MCF 10A (cell line): ENCODE results near the gene GLUL. TPM values are rescaled to one million over a fixed set of nuclear protein-coding genes. Genes with fewer than 3 reads are reported as not detected.

Experiments used
- total RNA-seq: library from RNA; stranded (reverse); gene quantifications from 2 replicates; pipeline ENCODE4 v1.2.3, GENCODE V29; 2022

The GLUL gene
- total RNA-seq, 1 experiment from 2014 or later: 437 TPM

Other genes with a start within 250 kb of the GLUL start
- gene TEDDM1, start 8.9 kb upstream of the GLUL start, total RNA-seq: not detected in 2 replicates
- gene RGSL1, start 58.4 kb upstream of the GLUL start, total RNA-seq: not detected in 2 replicates
- gene RNASEL, start 197.5 kb upstream of the GLUL start, total RNA-seq: 4.2 and 8.0 TPM in 2 replicates
- gene RGS16, start 212.6 kb upstream of the GLUL start, total RNA-seq: 11.9 and 13.7 TPM in 2 replicates